Neural progenitor cell (in vitro differentiated cells): ENCODE data around the gene DRC1. TPM values are rescaled to one million over a fixed set of nuclear protein-coding genes. Genes with fewer than 3 reads are reported as not detected.
A peak's percentile ranks its signal among the peaks of the same experiment; 100 is the strongest.
"Not testable (repeated sequence)": the region's sequence is repeated elsewhere in the genome, so short reads cannot be mapped to it uniquely, and the experiment has no call there.

ENCODE experiments used
- DNase-seq: peaks from one replicate; pipeline ENCODE4 v3.0.0-alpha.2; 2016; ENCODE audit warnings: low spot score
- H2AFZ ChIP-seq: fragments of 200-600 bp; sonication (generic); replicated peaks from 2 replicates; pipeline ENCODE4 v1.6.1; 2016; ENCODE audit warnings: antibody characterized with exemption
- H3F3A ChIP-seq: fragments of 200-600 bp; sonication (generic); 2 replicates; pipeline ENCODE4 v1.6.1; 2016; ENCODE audit warnings: antibody characterized with exemption, low read depth
- H3K27ac ChIP-seq: fragments of 200-600 bp; sonication (generic); 2 replicates; pipeline ENCODE4 v1.5.1; 2016; ENCODE audit warnings: mild to moderate bottlenecking
- H3K27me3 ChIP-seq: fragments of 200-600 bp; sonication (generic); 2 replicates; pipeline ENCODE4 v1.6.1; 2016; ENCODE audit warnings: mild to moderate bottlenecking, moderate library complexity
- H3K36me3 ChIP-seq: fragments of 200-600 bp; sonication (generic); 2 replicates; pipeline ENCODE4 v1.5.1; 2016
- H3K4me1 ChIP-seq: fragments of 200-600 bp; sonication (generic); 2 replicates; pipeline ENCODE4 v1.6.1; 2016; ENCODE audit warnings: mixed run types
- H3K4me2 ChIP-seq: fragments of 200-600 bp; sonication (generic); 2 replicates; pipeline ENCODE4 v1.6.1; 2016
- H3K4me3 ChIP-seq: fragments of 200-600 bp; sonication (generic); 2 replicates; pipeline ENCODE4 v1.5.1; 2016
- H3K79me2 ChIP-seq: fragments of 200-600 bp; sonication (generic); 2 replicates; pipeline ENCODE4 v1.6.1; 2016; ENCODE audit warnings: low read depth
- H3K9ac ChIP-seq: fragments of 200-600 bp; sonication (generic); 2 replicates; pipeline ENCODE4 v1.6.1; 2016
- H3K9me3 ChIP-seq: fragments of 200-600 bp; sonication (generic); 2 replicates; pipeline ENCODE4 v1.5.1; 2016; ENCODE audit warnings: low read depth
- H4K20me1 ChIP-seq: fragments of 200-600 bp; sonication (generic); 2 replicates; pipeline ENCODE4 v1.6.1; 2016; ENCODE audit warnings: low read depth
- H3K27ac Mint-ChIP-seq: 3 replicates; pipeline ENCODE4 v1.8.0; 2021; ENCODE audit warnings: mixed read lengths
- H3K27me3 Mint-ChIP-seq: 2 replicates; pipeline ENCODE4 v1.8.0; 2022; ENCODE audit warnings: low read depth, mild to moderate bottlenecking, inconsistent platforms, moderate library complexity, mixed read lengths; ENCODE audit not compliant: insufficient read depth
- H3K36me3 Mint-ChIP-seq: 3 replicates; pipeline ENCODE4 v1.8.0; 2021; ENCODE audit warnings: mixed read lengths
- H3K4me1 Mint-ChIP-seq: 3 replicates; pipeline ENCODE4 v1.8.0; 2021; ENCODE audit warnings: mixed read lengths
- H3K4me3 Mint-ChIP-seq: 3 replicates; pipeline ENCODE4 v1.8.0; 2021; ENCODE audit warnings: mild to moderate bottlenecking, moderate library complexity, mixed read lengths
- H3K9me3 Mint-ChIP-seq: 3 replicates; pipeline ENCODE4 v1.8.0; 2020; ENCODE audit warnings: mixed read lengths
- EZH2 ChIP-seq: fragments of 200-600 bp; sonication (generic); IDR thresholded peaks from 2 replicates; pipeline ENCODE4 v1.6.1; 2017; ENCODE audit warnings: antibody characterized with exemption, mild to moderate bottlenecking, moderate library complexity
- EZH2phosphoT487 ChIP-seq: fragments of 200-600 bp; sonication (generic); IDR thresholded peaks from 2 replicates; pipeline ENCODE4 v1.6.1; 2017; ENCODE audit warnings: antibody characterized with exemption
- total RNA-seq: library from RNA; depleted of rRNA; stranded (reverse); fragments of >200 nt; gene quantifications from 2 replicates; pipeline ENCODE4 v1.2.3, GENCODE V29; 2015; ENCODE audit warnings: low replicate concordance
- TF ChIP-seq, protein P1 (sequence below): fragments of 200-600 bp; sonication (generic); IDR thresholded peaks from 2 replicates; pipeline ENCODE4 v1.5.1; 2017; ENCODE audit warnings: antibody characterized with exemption, mild to moderate bottlenecking

DRC1 gene
- total RNA-seq, 1 donor from 2014 or later = not detected

DNA sequence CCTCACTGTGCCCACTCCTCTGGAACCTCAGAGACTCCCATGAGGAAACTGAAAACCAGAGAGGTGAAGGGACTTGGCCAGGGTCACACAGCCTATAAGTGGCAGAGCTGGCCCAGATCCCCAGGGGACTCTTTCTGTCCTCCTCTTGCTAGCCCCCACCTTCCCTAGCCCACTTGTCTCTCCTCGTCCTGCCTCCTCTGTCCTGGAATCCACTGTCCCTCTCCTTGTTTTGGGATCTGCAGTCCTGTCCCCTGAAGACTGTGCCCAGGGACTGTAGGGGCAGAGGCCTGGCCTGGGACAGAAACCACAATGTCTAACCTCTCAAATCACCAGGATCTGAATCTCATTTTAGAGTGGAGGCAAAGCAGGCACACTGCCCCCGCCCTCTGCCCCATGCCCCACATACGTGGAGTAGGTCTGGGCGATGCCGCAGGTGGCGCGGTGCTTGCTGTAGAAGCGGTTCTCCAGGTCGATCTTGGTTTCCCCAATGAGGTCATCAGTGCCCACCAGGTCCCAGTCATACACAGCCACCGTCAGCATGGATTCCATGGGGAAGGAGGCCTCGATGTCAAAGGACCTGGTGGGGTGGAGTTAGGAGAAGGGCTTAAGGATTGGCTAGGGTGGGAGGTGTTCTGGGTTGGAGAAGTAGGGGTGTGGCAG lies 63.7 kb downstream of the DRC1 start:
- peaks cover 9% of the 10 kb centered on the region for H3K4me1 ChIP-seq
- no peaks in the 10 kb centered on the region for H3K36me3 ChIP-seq
- H3K27me3 Mint-ChIP-seq = peaks cover 11% of the 10 kb centered on the region
- peak overlapping the region; percentile 87 for H3K27ac Mint-ChIP-seq
- no peak overlapping the region for H2AFZ ChIP-seq
- no peak overlapping the region for H3K4me3 Mint-ChIP-seq
- no peak for TF ChIP-seq EZH2
- no peak for TF ChIP-seq EZH2phosphoT487
- TF ChIP-seq, protein P1, sequence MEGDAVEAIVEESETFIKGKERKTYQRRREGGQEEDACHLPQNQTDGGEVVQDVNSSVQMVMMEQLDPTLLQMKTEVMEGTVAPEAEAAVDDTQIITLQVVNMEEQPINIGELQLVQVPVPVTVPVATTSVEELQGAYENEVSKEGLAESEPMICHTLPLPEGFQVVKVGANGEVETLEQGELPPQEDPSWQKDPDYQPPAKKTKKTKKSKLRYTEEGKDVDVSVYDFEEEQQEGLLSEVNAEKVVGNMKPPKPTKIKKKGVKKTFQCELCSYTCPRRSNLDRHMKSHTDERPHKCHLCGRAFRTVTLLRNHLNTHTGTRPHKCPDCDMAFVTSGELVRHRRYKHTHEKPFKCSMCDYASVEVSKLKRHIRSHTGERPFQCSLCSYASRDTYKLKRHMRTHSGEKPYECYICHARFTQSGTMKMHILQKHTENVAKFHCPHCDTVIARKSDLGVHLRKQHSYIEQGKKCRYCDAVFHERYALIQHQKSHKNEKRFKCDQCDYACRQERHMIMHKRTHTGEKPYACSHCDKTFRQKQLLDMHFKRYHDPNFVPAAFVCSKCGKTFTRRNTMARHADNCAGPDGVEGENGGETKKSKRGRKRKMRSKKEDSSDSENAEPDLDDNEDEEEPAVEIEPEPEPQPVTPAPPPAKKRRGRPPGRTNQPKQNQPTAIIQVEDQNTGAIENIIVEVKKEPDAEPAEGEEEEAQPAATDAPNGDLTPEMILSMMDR = no peak
- no peak overlapping the region for H3K9ac ChIP-seq
- peaks cover 14% of the 10 kb centered on the region for H3K9me3 Mint-ChIP-seq
- no peak overlapping the region for H3K27ac ChIP-seq
- no peak for DNase-seq
- no peaks in the 10 kb centered on the region for H3K79me2 ChIP-seq
- no peak overlapping the region for H3K4me2 ChIP-seq
- H3K4me1 Mint-ChIP-seq = peaks cover 15% of the 10 kb centered on the region
- H3K36me3 Mint-ChIP-seq = no peaks in the 10 kb centered on the region
- H3K27me3 ChIP-seq = no peaks in the 10 kb centered on the region
- H4K20me1 ChIP-seq = no peaks in the 10 kb centered on the region
- H3K9me3 ChIP-seq = no peaks in the 10 kb centered on the region
- H3F3A ChIP-seq = peaks cover 9% of the 10 kb centered on the region
- no peak overlapping the region for H3K4me3 ChIP-seq

DNA sequence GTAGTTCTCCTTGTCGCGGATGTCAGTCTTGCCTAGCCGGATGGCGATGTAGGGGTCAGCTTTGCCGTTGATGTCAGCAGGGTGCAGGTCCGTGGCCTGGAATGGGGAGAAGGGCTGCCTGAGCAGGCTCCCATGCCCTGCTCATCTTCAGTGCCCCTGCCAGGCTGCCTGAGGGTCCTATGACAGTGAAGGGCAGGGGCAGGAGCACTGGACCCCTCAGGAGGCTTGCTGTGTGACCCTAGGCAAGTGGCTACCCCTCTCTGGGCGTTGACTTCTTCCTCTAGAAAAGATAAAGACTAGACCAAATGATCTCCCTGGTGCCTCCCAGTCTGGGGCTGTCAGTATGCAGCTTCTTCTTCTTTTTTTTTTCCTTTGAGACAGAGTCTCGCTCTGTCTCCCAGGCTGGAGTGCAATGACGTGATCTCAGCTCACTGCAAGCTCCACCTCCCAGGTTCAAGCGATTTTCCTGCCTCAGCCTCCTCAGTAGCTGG lies 64.3 kb downstream of the DRC1 start:
- H3K27ac ChIP-seq = no peak overlapping the region
- DNase-seq = no peak

DNA sequence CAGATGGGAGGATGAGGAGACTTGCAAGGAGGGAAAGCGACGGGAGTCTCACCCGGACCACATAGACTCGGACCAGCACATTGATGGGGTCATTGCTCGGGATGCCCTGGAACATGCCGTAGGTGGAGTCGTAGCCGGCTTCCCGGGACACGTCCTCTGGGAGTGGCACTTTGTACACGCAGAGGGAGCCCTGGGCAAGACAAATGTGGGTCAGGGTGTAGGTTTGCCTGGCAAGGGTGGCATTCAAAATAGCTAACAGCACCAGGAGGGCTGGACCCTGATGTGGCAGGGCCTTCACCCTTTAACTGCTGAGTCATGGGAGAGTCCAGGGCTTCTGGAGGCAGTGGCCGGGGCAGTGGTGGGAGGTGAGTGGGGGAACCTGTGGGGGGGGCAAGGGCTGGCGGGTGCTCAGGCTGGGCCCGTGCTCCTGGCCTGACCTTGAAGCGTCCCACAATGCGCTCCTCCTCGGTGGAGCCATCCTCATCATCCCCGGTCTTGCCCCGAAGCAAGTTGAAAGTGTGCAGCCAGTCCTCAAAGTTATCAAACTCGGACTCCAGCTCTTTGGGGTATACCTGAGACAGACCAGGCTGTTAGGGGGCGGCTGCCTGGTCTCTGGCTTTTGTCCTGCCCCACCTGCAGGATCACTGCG lies 65.1 kb downstream of the DRC1 start:
- Histone ChIP-seq H3F3A (peaks cover 14% of the 10 kb centered on the region), H3K9me3 (no peaks in the 10 kb centered on the region), H3K27ac (no peak overlapping the region), H4K20me1 (no peaks in the 10 kb centered on the region), H3K4me2 (no peak overlapping the region), H3K4me1 (peaks cover 9% of the 10 kb centered on the region), H3K9ac (no peak overlapping the region), H3K27me3 (no peaks in the 10 kb centered on the region), H3K79me2 (no peaks in the 10 kb centered on the region), H3K36me3 (no peaks in the 10 kb centered on the region), H3K4me3 (no peak overlapping the region), H2AFZ (no peak overlapping the region)
- Mint-ChIP-seq H3K9me3 (peaks cover 14% of the 10 kb centered on the region), H3K27me3 (peaks cover 15% of the 10 kb centered on the region), H3K27ac (no peak overlapping the region), H3K4me3 (no peak overlapping the region), H3K36me3 (no peaks in the 10 kb centered on the region), H3K4me1 (peaks cover 15% of the 10 kb centered on the region)
- DNase-seq = no peak
- TF ChIP-seq EZH2phosphoT487 (no peak), EZH2 (no peak)
- TF ChIP-seq, protein P1 = no peak

More for the DNA sequence above, 64.3 kb downstream of the DRC1 start:
- peaks cover 12% of the 10 kb centered on the region for H3K27me3 Mint-ChIP-seq
- Histone ChIP-seq H3K4me2 (no peak overlapping the region), H3K4me1 (peaks cover 9% of the 10 kb centered on the region), H3F3A (peaks cover 9% of the 10 kb centered on the region), H3K79me2 (no peaks in the 10 kb centered on the region), H3K9ac (no peak overlapping the region), H3K9me3 (no peaks in the 10 kb centered on the region), H4K20me1 (no peaks in the 10 kb centered on the region), H3K27me3 (no peaks in the 10 kb centered on the region), H2AFZ (no peak overlapping the region), H3K4me3 (no peak overlapping the region), H3K36me3 (no peaks in the 10 kb centered on the region)
- no peak overlapping the region for H3K4me3 Mint-ChIP-seq
- TF ChIP-seq EZH2 = no peak
- TF ChIP-seq, protein P1 = no peak
- H3K4me1 Mint-ChIP-seq = peaks cover 15% of the 10 kb centered on the region
- H3K27ac Mint-ChIP-seq = no peak overlapping the region
- no peaks in the 10 kb centered on the region for H3K36me3 Mint-ChIP-seq
- H3K9me3 Mint-ChIP-seq = peaks cover 14% of the 10 kb centered on the region

DNA sequence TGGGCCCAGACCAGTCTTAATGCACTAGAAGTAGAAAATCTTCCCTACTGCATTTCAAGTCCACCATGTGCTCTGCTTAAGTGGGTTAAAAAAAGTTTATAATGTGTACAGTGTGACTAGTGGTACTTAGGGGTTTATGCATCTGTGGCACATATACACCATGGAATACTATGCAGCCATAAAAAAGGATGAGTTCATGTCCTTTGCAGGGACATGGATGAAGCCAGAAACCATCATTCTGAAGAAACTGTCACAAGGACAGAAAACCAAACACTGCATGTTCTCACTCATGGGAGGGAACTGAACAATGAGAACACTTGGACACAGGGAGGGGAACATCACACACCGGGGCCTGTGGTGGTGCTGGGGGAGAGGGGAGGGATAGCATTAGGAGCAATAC lies 66.8 kb downstream of the DRC1 start:
- not testable (repeated sequence) for H3K79me2 ChIP-seq, H3K4me1 Mint-ChIP-seq, H3K4me2 ChIP-seq, H3K4me3 Mint-ChIP-seq, DNase-seq, H2AFZ ChIP-seq, H3K9me3 ChIP-seq, H3K4me3 ChIP-seq, H4K20me1 ChIP-seq, H3K9ac ChIP-seq, H3K4me1 ChIP-seq, H3K27ac ChIP-seq, H3K27ac Mint-ChIP-seq, H3K27me3 ChIP-seq, H3K36me3 Mint-ChIP-seq, H3K36me3 ChIP-seq
- peaks cover 14% of the 10 kb centered on the region for H3F3A ChIP-seq
- Mint-ChIP-seq H3K27me3 (peaks cover 16% of the 10 kb centered on the region), H3K9me3 (peaks cover 14% of the 10 kb centered on the region)
